KOPT-K1 (cell line): Measurements from ENCODE around the gene NTRK1.

Experiments used
- H3K27ac ChIP-seq: fragments of 200-600 bp; sonication (generic); 2 replicates; pipeline ENCODE4 v1.5.1; 2016; ENCODE audit warnings: antibody characterized with exemption, mild to moderate bottlenecking, low read depth, low read length; ENCODE audit not compliant: poor library complexity, severe bottlenecking
- H3K36me3 ChIP-seq: fragments of 200-600 bp; sonication (generic); 2 replicates; pipeline ENCODE4 v1.5.1; 2017; ENCODE audit warnings: antibody characterized with exemption, mild to moderate bottlenecking, low read length, moderate library complexity; ENCODE audit not compliant: insufficient read depth
- H3K9me3 ChIP-seq: fragments of 200-600 bp; sonication (generic); 2 replicates; pipeline ENCODE4 v1.5.1; 2017; ENCODE audit warnings: antibody characterized with exemption, low read length, mild to moderate bottlenecking; ENCODE audit not compliant: insufficient read depth, poor library complexity, severe bottlenecking

Gene NTRK1

GRCh38 chr1:156892190-156893047, 31.8 kb downstream of the NTRK1 start:
- H3K36me3 ChIP-seq: no peaks in the 10 kb centered on the region
- no peak overlapping the region for H3K27ac ChIP-seq
- H3K9me3 ChIP-seq: no peaks in the 10 kb centered on the region

- Histone ChIP-seq H3K27ac (no peak within 1 kb of the TSS), H3K9me3 (no peaks in the 10 kb centered on the region), H3K36me3 (no peaks in the 10 kb centered on the region)
These were observed 32.6 kb downstream of the NTRK1 start, which contains the start of gene PEAR1 for GRCh38 chr1:156893048-156893953. Gene PEAR1 (plus strand): TSS chr1:156893718. CDS start chr1:156903927, 10,209 bp downstream.

GRCh38 chr1:156894001-156894400, 33.3 kb downstream of the NTRK1 start:
- Histone ChIP-seq H3K27ac (no peak overlapping the region), H3K9me3 (no peaks in the 10 kb centered on the region), H3K36me3 (no peaks in the 10 kb centered on the region)

GRCh38 chr1:156894711-156895454, 34.2 kb downstream of the NTRK1 start:
- no peak overlapping the region for H3K27ac ChIP-seq
- no peaks in the 10 kb centered on the region for H3K36me3 ChIP-seq

GRCh38 chr1:156895455-156895812, 34.8 kb downstream of the NTRK1 start:
- no peak overlapping the region for H3K27ac ChIP-seq
- no peaks in the 10 kb centered on the region for H3K36me3 ChIP-seq
- no peaks in the 10 kb centered on the region for H3K9me3 ChIP-seq

More at GRCh38 chr1:156894711-156895454, 34.2 kb downstream of the NTRK1 start:
- H3K9me3 ChIP-seq: no peaks in the 10 kb centered on the region

GRCh38 chr1:156895927-156896326, 35.3 kb downstream of the NTRK1 start:
- Histone ChIP-seq H3K36me3 (no peaks in the 10 kb centered on the region), H3K9me3 (no peaks in the 10 kb centered on the region), H3K27ac (no peak overlapping the region)

- Histone ChIP-seq H3K9me3 (no peaks in the 10 kb centered on the region), H3K36me3 (no peaks in the 10 kb centered on the region), H3K27ac (no peak overlapping the region)
These were observed 35.9 kb downstream of the NTRK1 start for GRCh38 chr1:156896490-156897033.

- Histone ChIP-seq H3K27ac (no peak overlapping the region), H3K36me3 (no peaks in the 10 kb centered on the region), H3K9me3 (no peaks in the 10 kb centered on the region)
These were observed 36.6 kb downstream of the NTRK1 start for GRCh38 chr1:156897078-156897825.

- no peaks in the 10 kb centered on the region for H3K36me3 ChIP-seq
- no peak overlapping the region for H3K27ac ChIP-seq
- H3K9me3 ChIP-seq: no peaks in the 10 kb centered on the region
These were observed 37.5 kb downstream of the NTRK1 start for GRCh38 chr1:156898161-156898566.

- H3K27ac ChIP-seq: no peak overlapping the region
These were observed 38.5 kb downstream of the NTRK1 start for GRCh38 chr1:156898971-156899664.

GRCh38 chr1:156899956-156900718, 39.5 kb downstream of the NTRK1 start:
- H3K9me3 ChIP-seq: no peaks in the 10 kb centered on the region
- H3K27ac ChIP-seq: no peak overlapping the region
- no peaks in the 10 kb centered on the region for H3K36me3 ChIP-seq

More at GRCh38 chr1:156898971-156899664, 38.5 kb downstream of the NTRK1 start:
- no peaks in the 10 kb centered on the region for H3K9me3 ChIP-seq
- H3K36me3 ChIP-seq: no peaks in the 10 kb centered on the region

GRCh38 chr1:156900896-156901589, 40.4 kb downstream of the NTRK1 start:
- Histone ChIP-seq H3K9me3 (no peaks in the 10 kb centered on the region), H3K27ac (no peak overlapping the region)

GRCh38 chr1:156901590-156901900, 40.9 kb downstream of the NTRK1 start:
- H3K27ac ChIP-seq: no peak overlapping the region
- no peaks in the 10 kb centered on the region for H3K9me3 ChIP-seq
- H3K36me3 ChIP-seq: no peaks in the 10 kb centered on the region

More at GRCh38 chr1:156900896-156901589, 40.4 kb downstream of the NTRK1 start:
- H3K36me3 ChIP-seq: no peaks in the 10 kb centered on the region
